CD4-positive, alpha-beta T cell treated with Interleukin-12 subunit alpha and Interleukin-12 subunit beta, for 1 hour (primary cell): Measurements from ENCODE around the gene FADS1.

Experiments
- DNase-seq: peaks from one replicate; pipeline ENCODE4 v3.0.0-alpha.2; 2020

Gene FADS1

GRCh38 chr11:61816736-61817455 is at the start of gene FADS1:
FADS1 (minus strand) TSS chr11:61817003; CDS start chr11:61816929, 74 bp downstream.
- peak; percentile 80 for DNase-seq

GRCh38 chr11:61866231-61866957 is 49.6 kb upstream of the FADS1 start:
- DNase-seq = no peak

GRCh38 chr11:61864814-61865775 is 48.3 kb upstream of the FADS1 start:
- no peak for DNase-seq

GRCh38 chr11:61863548-61864081 is 46.8 kb upstream of the FADS1 start:
- DNase-seq = no peak

GRCh38 chr11:61862714-61863547 is 46.1 kb upstream of the FADS1 start:
- DNase-seq = no peak

GRCh38 chr11:61861634-61862033 is 44.8 kb upstream of the FADS1 start:
- DNase-seq = no peak

- no peak for DNase-seq
Measured at GRCh38 chr11:61860054-61860903, 43.5 kb upstream of the FADS1 start.

- DNase-seq = no peak
Measured at GRCh38 chr11:61855939-61856680, 39.3 kb upstream of the FADS1 start.

GRCh38 chr11:61854966-61855714 is 38.3 kb upstream of the FADS1 start:
- DNase-seq = no peak

GRCh38 chr11:61854206-61854895 is 37.5 kb upstream of the FADS1 start:
- no peak for DNase-seq

- DNase-seq = no peak
Measured at GRCh38 chr11:61853698-61854169, 36.9 kb upstream of the FADS1 start.

- no peak for DNase-seq
Measured at GRCh38 chr11:61851900-61852295, 35.1 kb upstream of the FADS1 start.

- DNase-seq = no peak
Measured at GRCh38 chr11:61851113-61851899, 34.5 kb upstream of the FADS1 start.

- no peak for DNase-seq
Measured at GRCh38 chr11:61850687-61851086, 33.9 kb upstream of the FADS1 start.

- DNase-seq = no peak
Measured at GRCh38 chr11:61848631-61849030, 31.8 kb upstream of the FADS1 start.

- DNase-seq = no peak
Measured at GRCh38 chr11:61847914-61848581, 31.2 kb upstream of the FADS1 start.

GRCh38 chr11:61846362-61847020 is 29.7 kb upstream of the FADS1 start:
- DNase-seq = no peak
